HG03521 (cell line): Measurements from ENCODE around the gene LAMTOR2.

Experiments used
- ATAC-seq: cut with Tn5 transposase; IDR thresholded peaks from one replicate; pipeline ENCODE4 v1.9.1; 2021; ENCODE audit warnings: mild to moderate bottlenecking, moderate library complexity; ENCODE audit not compliant: unreplicated experiment

Gene LAMTOR2

GRCh38 chr1:156074661-156075060 is 20.1 kb downstream of the LAMTOR2 start:
- no peak for ATAC-seq

- ATAC-seq = no peak
Observed at GRCh38 chr1:156075162-156075561, 20.6 kb downstream of the LAMTOR2 start.

- ATAC-seq = no peak
Observed at GRCh38 chr1:156075775-156076204, 21.2 kb downstream of the LAMTOR2 start.

- no peak for ATAC-seq
Observed at GRCh38 chr1:156076609-156077429, 22.2 kb downstream of the LAMTOR2 start.

- no peak for ATAC-seq
Observed at GRCh38 chr1:156077430-156077760, 22.8 kb downstream of the LAMTOR2 start.

GRCh38 chr1:156078728-156079127 is 24.1 kb downstream of the LAMTOR2 start:
- no peak for ATAC-seq

- ATAC-seq = no peak
Observed at GRCh38 chr1:156079762-156080161, 25.2 kb downstream of the LAMTOR2 start.

- ATAC-seq = no peak
Observed at GRCh38 chr1:156080241-156080862, 25.8 kb downstream of the LAMTOR2 start.

- ATAC-seq = no peak
Observed at GRCh38 chr1:156080863-156081179, 26.2 kb downstream of the LAMTOR2 start.

GRCh38 chr1:156081180-156081916 is 26.8 kb downstream of the LAMTOR2 start:
- no peak for ATAC-seq

GRCh38 chr1:156081917-156082308 is 27.3 kb downstream of the LAMTOR2 start:
- ATAC-seq = no peak

- no peak for ATAC-seq
Observed at GRCh38 chr1:156082309-156083091, 27.9 kb downstream of the LAMTOR2 start, which contains the start of gene MEX3A. Gene MEX3A (minus strand): TSS chr1:156082465. CDS start chr1:156081998, 467 bp downstream.

GRCh38 chr1:156083800-156084790 is 29.5 kb downstream of the LAMTOR2 start:
- no peak for ATAC-seq

GRCh38 chr1:156086256-156086662 is 31.7 kb downstream of the LAMTOR2 start:
- no peak for ATAC-seq

- no peak for ATAC-seq
Observed at GRCh38 chr1:156089704-156090103, 35.1 kb downstream of the LAMTOR2 start.

GRCh38 chr1:156090138-156090839 is 35.7 kb downstream of the LAMTOR2 start:
- ATAC-seq = no peak

GRCh38 chr1:156090840-156091188 is 36.2 kb downstream of the LAMTOR2 start:
- no peak for ATAC-seq

GRCh38 chr1:156091610-156092009 is 37.0 kb downstream of the LAMTOR2 start:
- no peak for ATAC-seq

- no peak for ATAC-seq
Observed at GRCh38 chr1:156095906-156096508, 41.4 kb downstream of the LAMTOR2 start.
